H1 (cell line): Measurements from ENCODE around the gene OR2D2. TPM values are rescaled to one million over a fixed set of nuclear protein-coding genes. Genes with fewer than 3 reads are reported as not detected.

Experiments used
- CBX8 ChIP-seq: fragments of 300-800, 300-1000 bp; sonication (generic); IDR thresholded peaks from 2 replicates; pipeline ENCODE4 v1.7.1; 2016; ENCODE audit warnings: low read depth, low read length, borderline replicate concordance
- HDAC6 ChIP-seq: IDR thresholded peaks from one replicate; pipeline ENCODE4 v1.7.1; 2012; ENCODE audit warnings: low read depth, mild to moderate bottlenecking, inconsistent platforms, low read length, moderate library complexity
- RBBP5 ChIP-seq: IDR thresholded peaks from 2 replicates; pipeline ENCODE4 v1.7.1; 2012; ENCODE audit warnings: low read depth, mild to moderate bottlenecking, inconsistent platforms, low read length, moderate library complexity, borderline replicate concordance
- TCF12 ChIP-seq: IDR thresholded peaks from 2 replicates; pipeline ENCODE4 v1.6.1; 2011; ENCODE audit warnings: low read depth, mild to moderate bottlenecking, low read length
- TEAD4 ChIP-seq: IDR thresholded peaks from 2 replicates; pipeline ENCODE4 v1.6.1; 2012; ENCODE audit warnings: low read depth, low read length, inconsistent platforms, mixed read lengths
- polyA plus RNA-seq, 7 experiments: library from polyadenylated mRNA; depleted of rRNA in 3 of 7; stranded (reverse) in 5 of 7; unstranded in 2 of 7; fragments of >200 nt in 5 of 7; fragments of 200-250 nt in 2 of 7; gene quantifications; 1 replicate in 5 of 7; 2 replicates in 1 of 7; 4 replicates in 1 of 7; pipeline versions ENCODE4 v1.2.1 to v1.2.3, GENCODE V29; 2011 to 2013; ENCODE audit warnings: missing spikeins in 2 of 7, mixed read lengths in 2 of 7
- total RNA-seq: library from RNA; stranded (reverse); fragmentation: NEBNext Ultra II Directional; extraction: Animal tissue kit (Norgen Biotek cat#: 25700); gene quantifications from 2 replicates; pipeline ENCODE4 v1.2.1, GENCODE V29; 2021
- TF ChIP-seq, protein P1 (sequence below): fragments of 300-600 bp; sonication (generic); IDR thresholded peaks from 2 replicates; pipeline ENCODE4 v1.7.1; 2012; ENCODE audit warnings: low read length, moderate library complexity, mild to moderate bottlenecking, inconsistent platforms; ENCODE audit not compliant: insufficient replicate concordance
- TF ChIP-seq, protein P2 (sequence below), 3 experiments: IDR thresholded peaks; 1 replicate in 2 of 3; 2 replicates in 1 of 3; pipeline versions ENCODE4 v1.5.1 to v1.6.1; 2011; ENCODE audit warnings: low read length in 3 of 3, mild to moderate bottlenecking in 3 of 3, inconsistent platforms in 2 of 3, low read depth in 1 of 3, moderate library complexity in 1 of 3; ENCODE audit not compliant: insufficient read depth in 1 of 3; ENCODE audit errors: control extremely low read depth in 1 of 3
- TF ChIP-seq, protein P3 (sequence below): IDR thresholded peaks from 2 replicates; pipeline ENCODE4 v1.6.1; 2011; ENCODE audit warnings: low read depth, mild to moderate bottlenecking, low read length; ENCODE audit not compliant: insufficient read depth

OR2D2 gene
- total and polyA plus RNA-seq, 2 of the 8 experiments (the other 6 are each of a cell fraction or from before 2014, with no cell fraction given), result 0.15 TPM; not detected in 1

DNA sequence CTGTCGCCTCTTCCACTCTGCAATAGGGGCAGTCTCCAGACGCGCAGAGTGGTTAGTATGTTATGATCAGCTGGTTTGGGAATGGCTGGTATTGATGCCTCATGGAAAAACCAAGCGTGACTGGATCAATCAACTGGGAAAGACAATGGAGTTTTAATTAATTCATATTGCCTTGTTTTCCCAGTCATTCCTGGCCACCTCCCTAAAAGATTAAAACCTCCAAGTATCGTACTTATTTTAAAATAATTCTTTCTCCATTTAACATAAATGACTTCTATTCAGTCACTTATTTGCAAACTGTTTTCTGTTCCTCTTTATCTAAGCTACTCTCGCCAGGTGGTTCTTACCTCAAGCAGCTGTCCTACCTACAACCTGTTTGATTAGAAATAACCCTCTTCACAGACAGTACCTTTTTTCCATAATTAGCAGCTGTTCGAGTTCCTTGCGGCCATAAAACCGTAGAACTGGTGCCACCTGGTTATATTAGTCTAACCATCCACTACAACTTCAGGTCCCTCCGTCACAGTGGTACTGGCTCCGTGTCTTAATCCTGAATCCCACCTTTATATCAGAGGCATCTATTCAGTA is 34.8 kb upstream of the OR2D2 start (continued):
- TF ChIP-seq, protein P1, sequence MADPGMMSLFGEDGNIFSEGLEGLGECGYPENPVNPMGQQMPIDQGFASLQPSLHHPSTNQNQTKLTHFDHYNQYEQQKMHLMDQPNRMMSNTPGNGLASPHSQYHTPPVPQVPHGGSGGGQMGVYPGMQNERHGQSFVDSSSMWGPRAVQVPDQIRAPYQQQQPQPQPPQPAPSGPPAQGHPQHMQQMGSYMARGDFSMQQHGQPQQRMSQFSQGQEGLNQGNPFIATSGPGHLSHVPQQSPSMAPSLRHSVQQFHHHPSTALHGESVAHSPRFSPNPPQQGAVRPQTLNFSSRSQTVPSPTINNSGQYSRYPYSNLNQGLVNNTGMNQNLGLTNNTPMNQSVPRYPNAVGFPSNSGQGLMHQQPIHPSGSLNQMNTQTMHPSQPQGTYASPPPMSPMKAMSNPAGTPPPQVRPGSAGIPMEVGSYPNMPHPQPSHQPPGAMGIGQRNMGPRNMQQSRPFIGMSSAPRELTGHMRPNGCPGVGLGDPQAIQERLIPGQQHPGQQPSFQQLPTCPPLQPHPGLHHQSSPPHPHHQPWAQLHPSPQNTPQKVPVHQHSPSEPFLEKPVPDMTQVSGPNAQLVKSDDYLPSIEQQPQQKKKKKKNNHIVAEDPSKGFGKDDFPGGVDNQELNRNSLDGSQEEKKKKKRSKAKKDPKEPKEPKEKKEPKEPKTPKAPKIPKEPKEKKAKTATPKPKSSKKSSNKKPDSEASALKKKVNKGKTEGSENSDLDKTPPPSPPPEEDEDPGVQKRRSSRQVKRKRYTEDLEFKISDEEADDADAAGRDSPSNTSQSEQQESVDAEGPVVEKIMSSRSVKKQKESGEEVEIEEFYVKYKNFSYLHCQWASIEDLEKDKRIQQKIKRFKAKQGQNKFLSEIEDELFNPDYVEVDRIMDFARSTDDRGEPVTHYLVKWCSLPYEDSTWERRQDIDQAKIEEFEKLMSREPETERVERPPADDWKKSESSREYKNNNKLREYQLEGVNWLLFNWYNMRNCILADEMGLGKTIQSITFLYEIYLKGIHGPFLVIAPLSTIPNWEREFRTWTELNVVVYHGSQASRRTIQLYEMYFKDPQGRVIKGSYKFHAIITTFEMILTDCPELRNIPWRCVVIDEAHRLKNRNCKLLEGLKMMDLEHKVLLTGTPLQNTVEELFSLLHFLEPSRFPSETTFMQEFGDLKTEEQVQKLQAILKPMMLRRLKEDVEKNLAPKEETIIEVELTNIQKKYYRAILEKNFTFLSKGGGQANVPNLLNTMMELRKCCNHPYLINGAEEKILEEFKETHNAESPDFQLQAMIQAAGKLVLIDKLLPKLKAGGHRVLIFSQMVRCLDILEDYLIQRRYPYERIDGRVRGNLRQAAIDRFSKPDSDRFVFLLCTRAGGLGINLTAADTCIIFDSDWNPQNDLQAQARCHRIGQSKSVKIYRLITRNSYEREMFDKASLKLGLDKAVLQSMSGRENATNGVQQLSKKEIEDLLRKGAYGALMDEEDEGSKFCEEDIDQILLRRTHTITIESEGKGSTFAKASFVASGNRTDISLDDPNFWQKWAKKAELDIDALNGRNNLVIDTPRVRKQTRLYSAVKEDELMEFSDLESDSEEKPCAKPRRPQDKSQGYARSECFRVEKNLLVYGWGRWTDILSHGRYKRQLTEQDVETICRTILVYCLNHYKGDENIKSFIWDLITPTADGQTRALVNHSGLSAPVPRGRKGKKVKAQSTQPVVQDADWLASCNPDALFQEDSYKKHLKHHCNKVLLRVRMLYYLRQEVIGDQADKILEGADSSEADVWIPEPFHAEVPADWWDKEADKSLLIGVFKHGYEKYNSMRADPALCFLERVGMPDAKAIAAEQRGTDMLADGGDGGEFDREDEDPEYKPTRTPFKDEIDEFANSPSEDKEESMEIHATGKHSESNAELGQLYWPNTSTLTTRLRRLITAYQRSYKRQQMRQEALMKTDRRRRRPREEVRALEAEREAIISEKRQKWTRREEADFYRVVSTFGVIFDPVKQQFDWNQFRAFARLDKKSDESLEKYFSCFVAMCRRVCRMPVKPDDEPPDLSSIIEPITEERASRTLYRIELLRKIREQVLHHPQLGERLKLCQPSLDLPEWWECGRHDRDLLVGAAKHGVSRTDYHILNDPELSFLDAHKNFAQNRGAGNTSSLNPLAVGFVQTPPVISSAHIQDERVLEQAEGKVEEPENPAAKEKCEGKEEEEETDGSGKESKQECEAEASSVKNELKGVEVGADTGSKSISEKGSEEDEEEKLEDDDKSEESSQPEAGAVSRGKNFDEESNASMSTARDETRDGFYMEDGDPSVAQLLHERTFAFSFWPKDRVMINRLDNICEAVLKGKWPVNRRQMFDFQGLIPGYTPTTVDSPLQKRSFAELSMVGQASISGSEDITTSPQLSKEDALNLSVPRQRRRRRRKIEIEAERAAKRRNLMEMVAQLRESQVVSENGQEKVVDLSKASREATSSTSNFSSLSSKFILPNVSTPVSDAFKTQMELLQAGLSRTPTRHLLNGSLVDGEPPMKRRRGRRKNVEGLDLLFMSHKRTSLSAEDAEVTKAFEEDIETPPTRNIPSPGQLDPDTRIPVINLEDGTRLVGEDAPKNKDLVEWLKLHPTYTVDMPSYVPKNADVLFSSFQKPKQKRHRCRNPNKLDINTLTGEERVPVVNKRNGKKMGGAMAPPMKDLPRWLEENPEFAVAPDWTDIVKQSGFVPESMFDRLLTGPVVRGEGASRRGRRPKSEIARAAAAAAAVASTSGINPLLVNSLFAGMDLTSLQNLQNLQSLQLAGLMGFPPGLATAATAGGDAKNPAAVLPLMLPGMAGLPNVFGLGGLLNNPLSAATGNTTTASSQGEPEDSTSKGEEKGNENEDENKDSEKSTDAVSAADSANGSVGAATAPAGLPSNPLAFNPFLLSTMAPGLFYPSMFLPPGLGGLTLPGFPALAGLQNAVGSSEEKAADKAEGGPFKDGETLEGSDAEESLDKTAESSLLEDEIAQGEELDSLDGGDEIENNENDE, result no peak
- TF ChIP-seq, protein P2, sequence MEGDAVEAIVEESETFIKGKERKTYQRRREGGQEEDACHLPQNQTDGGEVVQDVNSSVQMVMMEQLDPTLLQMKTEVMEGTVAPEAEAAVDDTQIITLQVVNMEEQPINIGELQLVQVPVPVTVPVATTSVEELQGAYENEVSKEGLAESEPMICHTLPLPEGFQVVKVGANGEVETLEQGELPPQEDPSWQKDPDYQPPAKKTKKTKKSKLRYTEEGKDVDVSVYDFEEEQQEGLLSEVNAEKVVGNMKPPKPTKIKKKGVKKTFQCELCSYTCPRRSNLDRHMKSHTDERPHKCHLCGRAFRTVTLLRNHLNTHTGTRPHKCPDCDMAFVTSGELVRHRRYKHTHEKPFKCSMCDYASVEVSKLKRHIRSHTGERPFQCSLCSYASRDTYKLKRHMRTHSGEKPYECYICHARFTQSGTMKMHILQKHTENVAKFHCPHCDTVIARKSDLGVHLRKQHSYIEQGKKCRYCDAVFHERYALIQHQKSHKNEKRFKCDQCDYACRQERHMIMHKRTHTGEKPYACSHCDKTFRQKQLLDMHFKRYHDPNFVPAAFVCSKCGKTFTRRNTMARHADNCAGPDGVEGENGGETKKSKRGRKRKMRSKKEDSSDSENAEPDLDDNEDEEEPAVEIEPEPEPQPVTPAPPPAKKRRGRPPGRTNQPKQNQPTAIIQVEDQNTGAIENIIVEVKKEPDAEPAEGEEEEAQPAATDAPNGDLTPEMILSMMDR (IDR thresholded peaks at IDR 0.05; ENCODE audit: control extremely low read depth in 1 of 3, insufficient read depth in 1 of 3, low read depth in 1 of 3, low read length in 3 of 3), result no peak
- TF ChIP-seq CBX8, result no peak
- TF ChIP-seq RBBP5, result no peak
- TF ChIP-seq TCF12, result no peak
- TF ChIP-seq TEAD4, result no peak
- TF ChIP-seq HDAC6, result no peak
- TF ChIP-seq, protein P3, sequence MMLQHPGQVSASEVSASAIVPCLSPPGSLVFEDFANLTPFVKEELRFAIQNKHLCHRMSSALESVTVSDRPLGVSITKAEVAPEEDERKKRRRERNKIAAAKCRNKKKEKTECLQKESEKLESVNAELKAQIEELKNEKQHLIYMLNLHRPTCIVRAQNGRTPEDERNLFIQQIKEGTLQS, result no peak
